Prostate gland (tissue), 2 donors: ENCODE results near the gene MCM6.
"Not testable (repeated sequence)": the region's sequence is repeated elsewhere in the genome, so short reads cannot be mapped to it uniquely, and the experiment has no call there.

Source experiments
- CTCF ChIP-seq, 4 experiments: fragments of 200-600 bp in 2 of 4; fragments of 450-650 bp in 2 of 4; sonication (generic) in 2 of 4; IDR thresholded peaks; 1 replicate in 3 of 4; 2 replicates in 1 of 4; pipeline ENCODE4 v1.5.1; 2016 to 2019; ENCODE audit warnings: antibody characterized with exemption in 4 of 4, mild to moderate bottlenecking in 2 of 4, moderate library complexity in 2 of 4
- POLR2AphosphoS5 ChIP-seq: sonication (generic); formaldehyde crosslinking; IDR thresholded peaks from one replicate; pipeline ENCODE4 v1.6.1; 2017; ENCODE audit warnings: antibody characterized with exemption

- TF ChIP-seq CTCF (IDR thresholded peaks at IDR 0.05); POLR2AphosphoS5: not testable (repeated sequence)
Observed at GRCh38 chr2:135807874-135808273, 68.4 kb downstream of the MCM6 start.
